Measurements from ENCODE around the gene EHBP1L1.
"Not testable (repeated sequence)": the region's sequence is repeated elsewhere in the genome, so short reads cannot be mapped to it uniquely, and the experiment has no call there.

EHBP1L1 gene

DNA sequence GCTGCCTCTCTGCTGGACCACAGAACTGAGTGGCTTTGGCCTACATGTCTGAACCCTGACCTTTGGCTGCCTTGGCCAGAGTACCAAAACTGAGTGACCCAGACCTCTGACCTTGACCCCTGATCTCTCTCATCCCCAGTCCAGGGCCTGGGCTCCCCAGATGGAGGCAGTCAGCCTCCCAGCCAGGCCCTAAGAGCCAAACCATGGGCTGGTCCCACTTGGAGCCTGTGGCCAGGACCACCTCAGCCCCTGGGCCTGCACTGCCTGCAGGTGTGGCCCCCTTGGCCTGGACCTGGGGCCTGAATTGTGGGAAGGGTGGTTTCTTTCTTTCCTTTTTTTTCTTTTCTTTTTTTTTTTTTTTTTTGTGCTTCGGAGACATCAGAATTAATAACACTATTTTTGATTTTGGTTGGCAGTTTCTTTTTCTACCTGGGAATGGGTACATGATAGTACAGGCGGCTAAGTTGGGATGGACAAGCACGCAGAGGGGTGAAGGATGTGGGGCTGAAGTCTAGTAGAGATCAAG is 61.2 kb downstream of the EHBP1L1 start:
- no peak for DNase-seq

DNA sequence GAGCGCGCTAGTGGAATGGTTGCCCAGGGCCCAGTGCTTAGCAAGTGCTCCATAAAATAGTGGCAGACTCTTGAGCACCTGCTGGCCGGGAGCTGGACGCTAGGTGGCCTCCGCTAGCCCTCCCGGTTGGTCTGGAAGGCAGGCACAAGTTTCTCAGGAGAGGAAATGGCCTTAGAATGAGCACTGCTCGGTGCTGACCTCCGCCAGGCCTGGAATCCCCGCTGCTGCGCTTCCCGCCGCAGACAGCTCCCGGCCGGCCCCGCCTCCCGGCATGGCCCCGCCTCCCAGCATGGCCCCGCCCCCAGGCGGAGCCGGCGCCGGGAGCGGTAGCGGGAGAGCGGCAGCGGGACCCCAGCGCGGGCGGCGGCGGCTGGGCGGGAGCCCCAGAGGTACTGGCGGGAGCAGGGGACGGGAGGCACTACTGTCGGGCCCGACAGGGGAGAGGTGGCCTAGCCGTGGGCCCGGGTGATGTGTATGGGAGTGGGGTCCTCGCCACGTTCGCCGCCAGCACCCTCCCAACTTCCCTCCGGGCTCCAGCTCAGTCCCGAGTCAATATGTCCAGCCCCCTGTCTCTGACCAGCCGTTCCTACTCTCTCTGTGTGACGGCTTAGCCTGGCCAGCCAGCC is 62.1 kb downstream of the EHBP1L1 start, which contains the start of gene SIPA1:
Gene SIPA1, plus strand, starts transcription at position 308 of the 626 bp plus-strand sequence. CDS start 2,821 bp downstream, outside the sequence.
- DNase-seq: peak; percentile 86

DNA sequence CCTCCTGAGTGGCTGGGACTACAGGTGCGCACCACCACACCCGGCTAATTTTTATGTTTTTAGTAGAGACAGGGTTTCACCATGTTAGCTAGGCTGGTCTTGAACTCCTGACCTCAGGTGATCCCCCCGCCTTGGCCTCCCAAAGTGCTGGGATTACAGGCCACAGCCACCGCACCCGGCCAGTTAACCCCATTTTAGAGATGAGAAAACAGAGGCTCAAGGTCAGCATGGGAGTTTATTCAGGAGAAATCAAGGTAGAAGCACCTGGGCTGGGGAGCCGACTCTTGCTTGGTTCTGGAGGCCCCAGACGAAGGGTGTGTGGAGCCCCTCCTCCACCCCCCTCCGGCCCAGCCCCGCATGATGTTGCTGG is 63.4 kb downstream of the EHBP1L1 start:
- DNase-seq: not testable (repeated sequence)

DNA sequence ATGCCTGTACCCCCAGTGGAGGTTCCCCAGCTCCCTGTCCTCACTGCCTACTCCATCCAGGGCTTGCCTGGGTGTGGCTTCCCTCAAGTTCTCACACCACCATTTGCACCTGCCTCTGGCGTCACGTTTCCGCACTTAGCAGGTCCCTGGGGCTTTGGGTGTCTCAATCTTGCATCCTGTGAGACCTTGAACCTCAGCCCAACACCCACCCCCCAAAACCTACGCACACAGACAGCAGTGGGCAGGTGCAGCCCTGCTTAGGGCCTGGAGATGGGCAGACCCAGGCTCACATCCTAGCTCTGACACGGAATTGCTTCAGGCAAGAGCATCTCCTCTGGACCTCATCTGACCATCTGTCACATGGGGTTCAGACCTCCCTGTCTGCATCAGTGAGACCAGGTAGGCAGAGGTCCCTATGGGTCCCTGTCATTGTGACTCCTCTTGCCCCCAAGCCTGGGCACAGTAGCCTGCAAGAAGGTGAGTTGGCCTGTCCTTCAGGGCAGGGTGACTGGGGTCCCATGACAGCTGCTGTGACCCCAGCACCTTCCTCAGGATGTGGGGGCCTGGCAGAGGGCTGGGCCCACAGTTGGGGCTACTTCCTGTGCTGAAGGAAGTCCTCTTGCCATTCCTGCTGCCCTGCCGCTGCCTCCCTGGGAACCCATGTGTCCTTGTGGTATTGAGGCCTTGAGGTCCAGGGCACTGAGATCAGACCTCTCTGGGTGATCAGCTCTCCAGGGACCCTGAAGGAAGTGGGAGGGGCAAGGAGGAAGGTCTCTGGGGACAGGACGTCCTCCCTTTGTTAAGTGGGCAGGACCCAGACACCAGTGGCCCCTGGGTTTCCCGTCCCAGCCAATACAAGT is 64.0 kb downstream of the EHBP1L1 start:
- DNase-seq: no peak

DNA sequence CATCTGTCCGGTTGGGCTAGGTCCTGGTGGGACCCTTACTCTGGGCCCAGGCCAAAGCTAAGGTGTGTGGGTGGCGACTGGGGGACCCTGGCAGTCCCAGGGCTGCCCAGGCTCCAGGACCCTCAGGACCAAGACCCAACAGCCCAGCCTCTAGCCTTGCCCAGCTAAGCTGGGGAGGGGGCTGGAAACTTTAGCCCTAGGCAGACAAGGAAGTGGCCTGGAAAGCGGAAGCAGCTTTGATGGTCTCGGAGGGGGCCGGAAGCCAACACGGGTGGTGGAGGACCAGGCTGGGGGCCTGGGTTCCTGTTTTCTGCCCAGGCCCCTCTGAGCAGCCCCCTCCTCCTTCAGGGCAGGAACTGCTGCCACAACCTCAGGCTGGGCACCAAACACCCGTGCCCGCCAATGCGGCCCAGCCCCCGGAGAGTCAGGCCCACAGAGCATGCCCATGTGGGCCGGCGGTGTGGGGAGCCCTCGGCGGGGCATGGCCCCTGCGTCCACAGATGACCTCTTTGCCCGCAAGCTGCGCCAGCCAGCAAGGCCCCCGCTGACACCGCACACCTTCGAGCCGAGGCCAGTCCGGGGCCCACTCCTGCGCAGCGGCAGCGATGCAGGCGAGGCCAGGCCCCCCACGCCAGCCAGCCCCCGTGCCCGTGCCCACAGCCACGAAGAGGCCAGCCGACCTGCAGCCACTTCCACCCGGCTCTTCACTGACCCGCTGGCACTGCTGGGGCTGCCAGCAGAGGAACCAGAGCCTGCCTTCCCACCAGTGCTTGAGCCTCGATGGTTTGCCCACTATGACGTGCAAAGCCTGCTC is 64.8 kb downstream of the EHBP1L1 start:
- no peak for DNase-seq

DNA sequence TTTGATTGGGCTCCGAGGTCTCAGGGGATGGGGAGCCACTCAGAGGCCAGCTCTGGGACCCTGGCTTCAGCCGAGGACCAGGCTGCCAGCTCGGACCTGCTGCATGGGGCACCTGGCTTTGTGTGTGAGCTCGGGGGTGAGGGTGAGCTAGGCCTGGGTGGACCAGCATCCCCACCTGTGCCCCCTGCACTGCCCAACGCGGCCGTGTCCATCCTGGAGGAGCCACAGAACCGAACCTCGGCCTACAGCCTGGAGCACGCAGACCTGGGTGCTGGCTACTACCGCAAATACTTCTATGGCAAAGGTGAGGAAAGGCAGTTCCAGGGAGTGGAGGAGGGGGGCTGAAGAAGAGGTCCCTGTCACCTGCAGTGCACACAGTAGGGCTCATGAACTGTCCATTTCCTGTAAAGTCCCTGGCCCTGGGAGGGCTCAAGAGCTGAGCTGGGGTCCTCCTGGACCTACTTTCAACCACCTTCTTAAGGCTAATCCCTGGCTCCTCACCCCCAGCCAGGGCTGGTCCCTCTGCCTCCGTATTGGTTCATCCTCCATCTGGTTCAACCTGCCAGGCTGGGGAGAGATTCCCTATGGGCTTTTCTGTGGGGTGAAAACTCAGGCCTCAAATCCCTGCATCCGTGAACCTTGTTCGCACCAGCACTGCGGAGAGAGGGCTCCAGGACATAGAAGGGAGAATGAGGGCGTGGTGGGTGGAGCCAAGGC is 65.6 kb downstream of the EHBP1L1 start:
- DNase-seq: no peak

All from right forelimb (tissue), 1 donor.